GM12878 (cell line): ENCODE data around the gene DLG4. TPM values are rescaled to one million over a fixed set of nuclear protein-coding genes. Genes with fewer than 3 reads are reported as not detected.

Experiments
- ATAC-seq: fragments of 200-7000 bp; cut with Tn5 transposase; 3 replicates; pipeline ENCODE4 v1.9.1; 2020; ENCODE audit warnings: mild to moderate bottlenecking, moderate library complexity
- BruUV-seq: library from RNA; stranded (reverse); fragments of 400-500 nt; replicated peaks from 2 replicates; lab custom pipeline; 2021; lab: Mats Ljungman, UMichigan
- CTCF ChIA-PET: fragments of 300-600 bp; sonication (Branson Sonifier 250); formaldehyde crosslinking; extraction: SDS; loops from one replicate; lab custom pipeline; 2021; ENCODE audit warnings: inconsistent platforms; lab: Yijun Ruan, JAX
- POLR2A ChIA-PET: fragments of 350-600 bp; formaldehyde crosslinking; extraction: SDS; loops from one replicate; lab custom pipeline; 2021; ENCODE audit warnings: inconsistent platforms; lab: Charles Lee
- RAD21 ChIA-PET: fragments of 300-600 bp; sonication (Branson Sonifier 250); formaldehyde crosslinking; loops from one replicate; lab custom pipeline; 2023; ENCODE audit warnings: antibody characterized with exemption; ENCODE audit not compliant: unreplicated experiment; lab: Charles Lee
- SMC1A ChIA-PET: fragments of 300-600 bp; sonication (Branson Sonifier 250); formaldehyde crosslinking; loops from one replicate; lab custom pipeline; 2023; ENCODE audit not compliant: unreplicated experiment, uncharacterized antibody; lab: Charles Lee
- DNase-seq: peaks from one replicate; pipeline ENCODE4 v3.0.0-alpha.2; 2011; ENCODE audit warnings: low read depth, low spot score
- FAIRE-seq: peaks from 3 replicates; lab custom pipeline; 2011; peaks lifted over from hg19 to GRCh38; lab: Jason Lieb, UNC
- H2AFZ ChIP-seq: 2 replicates; pipeline ENCODE4 v1.6.0; 2011; ENCODE audit warnings: low read depth, low read length, control low read depth; ENCODE audit not compliant: control insufficient read depth
- H3K27ac ChIP-seq: 2 replicates; pipeline ENCODE4 v1.5.1; 2011; ENCODE audit warnings: control low read depth; ENCODE audit not compliant: control insufficient read depth, insufficient read depth
- H3K27me3 ChIP-seq, 2 experiments: replicated peaks in 1 of 2; 2 replicates each; pipeline versions ENCODE4 v1.6.0 to v1.6.1; 2011; ENCODE audit warnings: low read length in 1 of 2; ENCODE audit not compliant: control insufficient read depth in 2 of 2, insufficient read depth in 2 of 2
- H3K36me3 ChIP-seq, 2 experiments: 2 replicates each; pipeline ENCODE4 v1.5.1; 2011; ENCODE audit warnings: low read length in 1 of 2; ENCODE audit not compliant: control insufficient read depth in 2 of 2, insufficient read depth in 2 of 2
- H3K4me1 ChIP-seq: 2 replicates; pipeline ENCODE4 v1.6.1; 2011; ENCODE audit warnings: mild to moderate bottlenecking, low read length, moderate library complexity, mixed read lengths; ENCODE audit not compliant: control insufficient read depth, insufficient read depth
- H3K4me2 ChIP-seq: 2 replicates; pipeline ENCODE4 v1.6.0; 2011; ENCODE audit warnings: control low read depth; ENCODE audit not compliant: control insufficient read depth, insufficient read depth
- H3K4me3 ChIP-seq: fragments of 200-600 bp; sonication (generic); 2 replicates; pipeline ENCODE4 v1.5.1; 2016
- H3K79me2 ChIP-seq: 2 replicates; pipeline ENCODE4 v1.6.0; 2011; ENCODE audit warnings: low read length; ENCODE audit not compliant: control insufficient read depth, insufficient read depth
- H3K9ac ChIP-seq: 2 replicates; pipeline ENCODE4 v1.8.0; 2011; ENCODE audit warnings: low read length, control low read depth, mixed read lengths; ENCODE audit not compliant: control insufficient read depth, insufficient read depth
- H3K9me3 ChIP-seq: replicated peaks from 3 replicates; pipeline ENCODE4 v1.5.1; 2011; ENCODE audit warnings: mild to moderate bottlenecking, low read length; ENCODE audit not compliant: control insufficient read depth, insufficient read depth
- H4K20me1 ChIP-seq: 2 replicates; pipeline ENCODE4 v1.6.0; 2011; ENCODE audit not compliant: control insufficient read depth, insufficient read depth
- HDGF ChIP-seq: fragments of 450-650 bp; IDR thresholded peaks from 2 replicates; pipeline ENCODE4 v1.6.1; 2016; ENCODE audit warnings: antibody characterized with exemption
- JUNB ChIP-seq: IDR thresholded peaks from 2 replicates; pipeline ENCODE4 v1.6.1; 2016; ENCODE audit warnings: antibody characterized with exemption, mild to moderate bottlenecking
- POLR2A ChIP-seq: IDR thresholded peaks from 2 replicates; pipeline ENCODE4 v1.6.1; 2011; ENCODE audit warnings: low read depth, mild to moderate bottlenecking, low read length
- SPI1 ChIP-seq: IDR thresholded peaks from 2 replicates; pipeline ENCODE4 v1.6.1; 2011; ENCODE audit warnings: low read depth, mild to moderate bottlenecking, low read length, moderate library complexity, borderline replicate concordance; ENCODE audit not compliant: insufficient read depth
- WGBS: methylation state at CpG from one replicate; pipeline ENCODE4 v1.1.6; 2016; ENCODE audit warnings: low lambda C conversion rate; ENCODE audit not compliant: insufficient replicate concordance, insufficient coverage; ENCODE audit errors: missing lambda C conversion rate; 5-methylcytosine and 5-hydroxymethylcytosine counted together
- in situ Hi-C: fragments of 300-500 bp; cut with MboI; formaldehyde crosslinking; loops from 9 replicates; pipeline ENCODE4 v1.14.3; 2018; ENCODE audit warnings: mixed read lengths
- intact Hi-C: fragments of 100-400 bp; cut with micrococcal nuclease; formaldehyde crosslinking; loops from one replicate; pipeline ENCODE4 v1.14.2; 2022; ENCODE audit not compliant: unreplicated experiment
- polyA plus RNA-seq, 11 experiments: library from polyadenylated mRNA; depleted of rRNA in 4 of 11; unstranded in 6 of 11; stranded (reverse) in 5 of 11; fragments of >200 nt; fragmentation: Nextera tagmentation in 4 of 11; fragmentation: Illumina TruSeq in 1 of 11; extraction: Ambion mirVana in 4 of 11; extraction: Trizol in 1 of 11; gene quantifications; 1 replicate in 1 of 11; 2 replicates in 10 of 11; pipeline versions ENCODE4 v1.2.1 to v1.2.3, GENCODE V29; 2011 to 2016; ENCODE audit warnings: inconsistent platforms in 2 of 11, missing spikeins in 2 of 11, low read depth in 1 of 11
- total RNA-seq, 4 experiments: library from RNA; depleted of rRNA in 3 of 4; stranded (reverse); fragments of >200 nt in 3 of 4; fragmentation: Illumina TruSeq in 1 of 4; extraction: Trizol in 1 of 4; gene quantifications; 2 replicates each; pipeline versions ENCODE4 v1.2.1 to v1.2.3, GENCODE V29; 2013 to 2021

Gene DLG4
- total and polyA plus RNA-seq, 10 of the 15 experiments (the other 5 are each of a cell fraction or from before 2014, with no cell fraction given): 0.07 to 4.1 (median 1.3) TPM

GRCh38 chr17:7224661-7225111 lies 5.0 kb upstream of the DLG4 start:
- no peaks in the 10 kb centered on the region for H4K20me1 ChIP-seq
- no peak overlapping the region for H3K27ac ChIP-seq
- no peak overlapping the region for H3K4me3 ChIP-seq
- ChIA-PET CTCF (no interaction called here), POLR2A (no interaction called here), RAD21 (no interaction called here), SMC1A (interaction anchor here (1.2 kb wide), 1 partner anchor 25 kb away, joined by 3 read pairs; no protein-coding TSS in a partner anchor)
- no peaks in the 10 kb centered on the region for H3K9me3 ChIP-seq
- WGBS: 84% methylated on average over 15 of the region's 15 CpGs
- no peaks in the 10 kb centered on the region for H3K27me3 ChIP-seq
- TF ChIP-seq POLR2A (no peak; the same call in none of the 2 replicates), SPI1 (no peak), HDGF (no peak)
- intact Hi-C loops: no loop called here
- H3K9ac ChIP-seq: no peak overlapping the region
- no peak overlapping the region for H2AFZ ChIP-seq
- ATAC-seq: no peak
- peaks cover 13% of the 10 kb centered on the region for H3K79me2 ChIP-seq
- peaks cover 23 to 26% of the 10 kb centered on the region in 2 experiments for H3K36me3 ChIP-seq
- no peak overlapping the region for H3K4me2 ChIP-seq
- H3K4me1 ChIP-seq: peaks cover 3% of the 10 kb centered on the region
- TSS peak; percentile 69 for BruUV-seq
- FAIRE-seq: no peak
- in situ Hi-C loops: no loop called here
- DNase-seq: no peak

GRCh38 chr17:7224110-7224509 lies 4.5 kb upstream of the DLG4 start:
- no peak overlapping the region for H3K9ac ChIP-seq
- H4K20me1 ChIP-seq: no peaks in the 10 kb centered on the region
- in situ Hi-C loops (no loop called here), intact Hi-C loops (no loop called here)
- peaks cover 3% of the 10 kb centered on the region for H3K4me1 ChIP-seq
- 86% methylated on average over 10 of the region's 10 CpGs for WGBS
- CTCF ChIA-PET: no interaction called here
- peaks cover 20 to 25% of the 10 kb centered on the region in 2 experiments for H3K36me3 ChIP-seq
- no peak overlapping the region for H3K27ac ChIP-seq
- no peak overlapping the region for H3K4me2 ChIP-seq
- RAD21 ChIA-PET: no interaction called here
- no peaks in the 10 kb centered on the region for H3K9me3 ChIP-seq
- no peak for ATAC-seq
- no peak for TF ChIP-seq JUNB
- no peak overlapping the region for H2AFZ ChIP-seq
- FAIRE-seq: no peak
- DNase-seq: no peak
- SMC1A ChIA-PET: no interaction called here
- POLR2A ChIA-PET: interaction anchor here (1.2 to 5.9 kb wide), 2 partner anchors 10 to 17 kb away, joined by 3 to 60 read pairs; partner anchors contain the start of gene DVL2
- no peak overlapping the region for H3K4me3 ChIP-seq
- no peaks in the 10 kb centered on the region for H3K27me3 ChIP-seq
- H3K79me2 ChIP-seq: peaks cover 14% of the 10 kb centered on the region
- no TSS peak for BruUV-seq
